ENCODE results near the gene SRP68. TPM values are rescaled to one million over a fixed set of nuclear protein-coding genes. Genes with fewer than 3 reads are reported as not detected.

Gene SRP68
- total and polyA plus RNA-seq, 3 donors from 2014 or later, result 49.2 to 79.6 (median 53.4) TPM

GRCh38 chr17:76091526-76092286 lies 19.4 kb upstream of the SRP68 start:
- no peak overlapping the region for H3K4me3 ChIP-seq
- H3K27me3 ChIP-seq, result no peaks in the 10 kb centered on the region
- WGBS, 2 donors, result 76 to 85% methylated on average over 18 to 23 of the region's 23 CpGs
- TF ChIP-seq POLR2A (IDR thresholded peaks at IDR 0.05), result no peak
- no peak for TF ChIP-seq CTCF (IDR thresholded peaks at IDR 0.05)
- intact Hi-C loops (cut with DNase I; ENCODE audit: low total_unique reads), result no loop called here
- no peaks in the 10 kb centered on the region for H3K4me1 ChIP-seq
- no peak for DNase-seq
- no peaks in the 10 kb centered on the region for H3K9me3 ChIP-seq
- H3K36me3 ChIP-seq (ENCODE audit: low read depth, missing control alignments), result no peaks in the 10 kb centered on the region
- H3K27ac ChIP-seq, result no peak overlapping the region

GRCh38 chr17:76090517-76091129 lies 18.3 kb upstream of the SRP68 start:
- no peaks in the 10 kb centered on the region for H3K9me3 ChIP-seq
- H3K27me3 ChIP-seq, result no peaks in the 10 kb centered on the region
- WGBS, 2 donors, result 85 to 92% methylated on average over 15 to 17 of the region's 17 CpGs
- H3K4me3 ChIP-seq, result no peak overlapping the region
- no peaks in the 10 kb centered on the region for H3K4me1 ChIP-seq
- H3K36me3 ChIP-seq (ENCODE audit: low read depth, missing control alignments), result no peaks in the 10 kb centered on the region
- DNase-seq, result no peak
- intact Hi-C loops (cut with DNase I; ENCODE audit: low total_unique reads), result no loop called here
- H3K27ac ChIP-seq, result no peak overlapping the region
- TF ChIP-seq CTCF (IDR thresholded peaks at IDR 0.05) (no peak), POLR2A (IDR thresholded peaks at IDR 0.05) (no peak)

GRCh38 chr17:76089680-76090516 lies 17.6 kb upstream of the SRP68 start:
- no peaks in the 10 kb centered on the region for H3K9me3 ChIP-seq
- TF ChIP-seq POLR2A (IDR thresholded peaks at IDR 0.05), result no peak
- no peak for TF ChIP-seq CTCF (IDR thresholded peaks at IDR 0.05)
- no peaks in the 10 kb centered on the region for H3K27me3 ChIP-seq
- intact Hi-C loops (cut with DNase I; ENCODE audit: low total_unique reads), result no loop called here
- no peaks in the 10 kb centered on the region for H3K4me1 ChIP-seq
- DNase-seq, result no peak
- no peak overlapping the region for H3K4me3 ChIP-seq
- H3K36me3 ChIP-seq (ENCODE audit: low read depth, missing control alignments), result no peaks in the 10 kb centered on the region
- H3K27ac ChIP-seq, result no peak overlapping the region
- 93 to 100% methylated on average over 1 to 32 of the region's 32 CpGs for WGBS, 2 donors

- no peak overlapping the region for H3K4me3 ChIP-seq
- no peaks in the 10 kb centered on the region for H3K36me3 ChIP-seq (ENCODE audit: low read depth, missing control alignments)
- no peaks in the 10 kb centered on the region for H3K4me1 ChIP-seq
- no peak overlapping the region for H3K27ac ChIP-seq
- TF ChIP-seq POLR2A (IDR thresholded peaks at IDR 0.05), result no peak
- no peak for TF ChIP-seq CTCF (IDR thresholded peaks at IDR 0.05)
- H3K9me3 ChIP-seq, result no peaks in the 10 kb centered on the region
- 94 to 96% methylated on average over 12 to 25 of the region's 25 CpGs for WGBS, 2 donors
- no peak for DNase-seq
- intact Hi-C loops (cut with DNase I; ENCODE audit: low total_unique reads), result no loop called here
- no peaks in the 10 kb centered on the region for H3K27me3 ChIP-seq
These were observed 16.7 kb upstream of the SRP68 start for GRCh38 chr17:76088868-76089576.

Measured in testis (tissue), 3 donors.